HFFc6 (cell line): ENCODE results near the gene NCOR2. TPM values are rescaled to one million over a fixed set of nuclear protein-coding genes. Genes with fewer than 3 reads are reported as not detected.

Source experiments
- DNase-seq: peaks from one replicate; pipeline ENCODE4 v3.0.0-alpha.2; 2018
- H3K27ac Mint-ChIP-seq: 2 replicates; pipeline ENCODE4 v1.8.0; 2020; ENCODE audit warnings: mild to moderate bottlenecking, mixed read lengths
- H3K27me3 Mint-ChIP-seq: 2 replicates; pipeline ENCODE4 v1.8.0; 2021; ENCODE audit warnings: mild to moderate bottlenecking, moderate library complexity, mixed read lengths; ENCODE audit not compliant: insufficient read depth
- H3K36me3 Mint-ChIP-seq: 2 replicates; pipeline ENCODE4 v1.8.0; 2021; ENCODE audit warnings: low read depth, mixed read lengths
- H3K4me1 Mint-ChIP-seq: 2 replicates; pipeline ENCODE4 v1.8.0; 2020; ENCODE audit warnings: low read depth, mixed read lengths
- H3K4me3 Mint-ChIP-seq: 2 replicates; pipeline ENCODE4 v1.8.0; 2020; ENCODE audit warnings: mild to moderate bottlenecking, moderate library complexity, mixed read lengths
- H3K9me3 Mint-ChIP-seq: 2 replicates; pipeline ENCODE4 v1.8.0; 2020; ENCODE audit warnings: mild to moderate bottlenecking, mixed read lengths
- CTCF ChIP-seq: fragments of 200-600 bp; sonication (generic); IDR thresholded peaks from 2 replicates; pipeline ENCODE4 v1.5.0; 2021; ENCODE audit warnings: antibody characterized with exemption, mild to moderate bottlenecking
- total RNA-seq, 6 experiments: library from RNA; stranded (reverse); fragmentation: NEBNext Ultra II Directional; extraction: Animal tissue kit (Norgen Biotek cat#: 25700); gene quantifications; 2 replicates in 1 of 6; 3 replicates in 5 of 6; pipeline ENCODE4 v1.2.3, GENCODE V29; 2021

NCOR2 gene
- total RNA-seq, 6 experiments from 2014 or later, result 237 to 249 (median 240) TPM

DNA sequence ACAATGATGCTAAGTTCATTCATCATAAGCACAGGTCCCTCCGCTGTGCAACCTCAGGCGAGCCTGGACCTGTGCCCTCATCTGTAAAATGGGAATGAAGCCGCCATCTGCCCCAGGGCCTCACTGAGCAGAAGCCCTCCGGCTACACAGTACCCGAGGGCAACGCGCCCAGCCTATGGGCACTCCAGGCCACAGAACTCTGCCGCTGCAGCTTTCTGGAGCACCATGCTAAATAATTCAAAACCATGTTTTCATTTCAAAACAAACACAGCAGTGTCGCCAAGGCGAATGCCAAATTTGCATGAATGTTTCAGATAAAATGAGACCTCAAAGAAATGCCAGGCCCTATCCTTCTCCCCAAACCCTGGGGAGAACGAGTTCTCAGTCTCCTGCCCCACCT lies 4.0 kb downstream of the NCOR2 start:
- Mint-ChIP-seq H3K27ac (no peak overlapping the region), H3K4me3 (no peak overlapping the region), H3K27me3 (peaks cover 2% of the 10 kb centered on the region; the same call in 1 of the 2 replicates), H3K4me1 (peaks cover 37% of the 10 kb centered on the region), H3K36me3 (peaks cover 7% of the 10 kb centered on the region), H3K9me3 (peaks cover 8% of the 10 kb centered on the region)
- no peak for TF ChIP-seq CTCF
- DNase-seq, result no peak

GRCh38 chr12:124562796-124563181 lies 4.6 kb downstream of the NCOR2 start:
- Mint-ChIP-seq H3K4me3 (no peak overlapping the region), H3K27me3 (no peaks in the 10 kb centered on the region), H3K27ac (no peak overlapping the region), H3K4me1 (peaks cover 31% of the 10 kb centered on the region), H3K9me3 (peaks cover 8% of the 10 kb centered on the region), H3K36me3 (peaks cover 7% of the 10 kb centered on the region)
- TF ChIP-seq CTCF, result no peak
- no peak for DNase-seq

DNA sequence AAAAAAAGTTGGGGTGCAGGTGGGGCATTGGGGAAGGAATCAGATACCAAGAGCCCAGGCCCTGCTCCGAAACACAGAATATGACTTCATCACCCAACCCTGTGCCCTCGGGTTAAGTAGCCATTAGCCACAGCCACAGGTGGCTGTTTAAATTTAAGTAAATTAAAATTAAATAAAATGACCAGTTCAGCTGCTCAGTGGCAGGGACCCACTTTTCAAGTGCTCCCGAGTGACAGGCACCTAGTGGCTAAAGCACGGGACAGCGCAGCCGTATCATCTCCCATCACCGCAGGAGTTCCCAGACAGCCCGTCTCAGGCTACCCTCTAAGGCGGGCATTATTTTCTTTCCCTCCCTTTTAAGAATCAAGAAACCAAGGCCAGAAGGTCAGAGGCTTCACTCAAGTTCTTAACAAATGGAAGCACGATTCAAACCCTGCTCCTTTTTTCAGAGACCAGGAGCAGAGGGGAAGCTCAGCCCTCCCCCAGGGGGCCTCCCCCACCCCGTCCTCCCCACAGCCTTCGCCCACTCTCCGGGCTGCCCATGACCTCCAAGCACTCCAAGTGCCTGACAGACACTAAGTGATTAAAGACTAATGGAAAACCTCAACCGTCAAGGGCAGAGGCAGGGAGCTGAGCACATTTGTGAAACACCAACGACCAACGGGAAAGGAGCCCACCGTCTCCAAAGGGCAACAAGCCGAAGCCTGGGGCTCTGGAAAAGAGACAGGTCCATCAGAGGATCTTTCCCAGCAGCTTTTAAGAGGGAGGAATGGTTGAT lies 5.2 kb downstream of the NCOR2 start:
- Mint-ChIP-seq H3K9me3 (peaks cover 8% of the 10 kb centered on the region), H3K4me1 (peaks cover 29% of the 10 kb centered on the region), H3K36me3 (peaks cover 7% of the 10 kb centered on the region), H3K27ac (no peak overlapping the region), H3K4me3 (no peak overlapping the region), H3K27me3 (peaks cover 2% of the 10 kb centered on the region)
- no peak for TF ChIP-seq CTCF
- no peak for DNase-seq

DNA sequence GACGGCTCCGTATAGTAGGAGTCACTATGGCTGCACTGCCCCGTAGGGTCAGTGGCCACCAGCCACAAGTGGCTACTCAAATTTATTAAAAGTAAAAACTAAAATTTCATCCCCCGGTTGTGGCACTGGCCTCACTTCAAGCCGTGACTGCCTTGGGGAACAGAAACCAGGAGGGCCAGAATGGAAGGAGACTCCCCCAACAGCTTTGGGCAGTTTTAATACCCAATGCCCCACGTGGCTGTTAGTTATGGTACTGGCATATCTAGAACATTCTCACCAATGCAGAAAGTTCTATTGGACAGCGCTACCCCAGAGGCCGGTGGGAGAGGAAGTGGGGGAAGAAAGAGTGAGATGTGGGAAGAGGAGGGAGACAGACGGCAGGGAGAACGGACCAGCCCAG lies 6.2 kb downstream of the NCOR2 start:
- DNase-seq, result no peak
- H3K9me3 Mint-ChIP-seq, result peaks cover 8% of the 10 kb centered on the region
- peaks cover 7% of the 10 kb centered on the region for H3K36me3 Mint-ChIP-seq
- TF ChIP-seq CTCF, result no peak
- no peak overlapping the region for H3K4me3 Mint-ChIP-seq
- H3K27me3 Mint-ChIP-seq, result peaks cover 2% of the 10 kb centered on the region
- no peak overlapping the region for H3K27ac Mint-ChIP-seq
- peaks cover 29% of the 10 kb centered on the region for H3K4me1 Mint-ChIP-seq

DNA sequence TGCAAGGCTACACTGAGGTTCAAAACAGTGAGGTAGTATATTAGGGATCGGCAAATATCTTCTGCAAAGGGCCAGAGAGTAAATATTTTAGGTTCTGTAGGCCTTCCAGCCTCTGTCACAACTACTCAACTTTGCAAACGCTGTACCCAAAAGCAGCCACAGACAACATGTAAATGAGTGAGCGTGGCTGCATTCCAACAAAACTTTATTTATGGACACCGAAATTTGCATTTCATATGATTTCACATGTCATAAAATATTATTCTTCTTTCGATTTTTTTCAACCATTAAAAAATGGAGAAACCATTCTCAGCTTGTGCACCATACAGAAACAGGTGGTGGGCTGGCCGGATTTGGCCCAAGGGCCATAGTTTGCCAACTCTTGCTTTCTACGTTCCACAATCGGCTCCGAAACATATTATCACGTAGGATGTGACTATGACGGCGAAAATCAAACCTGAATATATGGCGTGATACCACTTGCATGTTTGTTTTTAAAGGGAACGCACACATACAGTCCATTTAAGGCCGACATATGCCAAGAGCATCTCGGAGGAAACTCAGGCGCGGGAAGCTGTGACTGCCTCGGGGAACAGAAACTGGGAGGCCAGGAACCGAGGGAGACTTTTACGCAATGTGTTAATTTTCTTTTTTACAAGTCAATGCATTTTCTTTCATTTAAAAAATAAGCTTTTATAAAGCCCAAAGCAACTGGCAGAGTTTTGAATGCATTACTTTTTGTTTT lies 7.1 kb downstream of the NCOR2 start:
- no peak for DNase-seq
- Mint-ChIP-seq H3K27me3 (peaks cover 2% of the 10 kb centered on the region), H3K9me3 (peaks cover 8% of the 10 kb centered on the region), H3K4me3 (no peak overlapping the region), H3K4me1 (peaks cover 24% of the 10 kb centered on the region), H3K36me3 (peaks cover 7% of the 10 kb centered on the region), H3K27ac (no peak overlapping the region)
- no peak for TF ChIP-seq CTCF
